CD1c-positive myeloid dendritic cell (primary cell): ENCODE results near the gene NRP2.
A peak's percentile ranks its signal among the peaks of the same experiment; 100 is the strongest.

Experiments
- DNase-seq: peaks from one replicate; pipeline ENCODE4 v3.0.0-alpha.2; 2016; ENCODE audit errors: extremely low spot score

The NRP2 gene

GRCh38 chr2:205660521-205661124, 21.7 kb upstream of the NRP2 start:
- no peak for DNase-seq

GRCh38 chr2:205661281-205661680, 21.0 kb upstream of the NRP2 start:
- DNase-seq = no peak

GRCh38 chr2:205662206-205662965, 19.9 kb upstream of the NRP2 start:
- no peak for DNase-seq

- no peak for DNase-seq
These were observed 16.5 kb upstream of the NRP2 start for GRCh38 chr2:205665791-205666190.

- no peak for DNase-seq
These were observed 12.0 kb upstream of the NRP2 start for GRCh38 chr2:205670292-205670691.

- no peak for DNase-seq
These were observed 9.0 kb upstream of the NRP2 start for GRCh38 chr2:205673312-205673711.

GRCh38 chr2:205675861-205676516, 6.3 kb upstream of the NRP2 start:
- peak; percentile 60 for DNase-seq

- DNase-seq = no peak
These were observed 3.7 kb upstream of the NRP2 start for GRCh38 chr2:205678541-205679142.

GRCh38 chr2:205679410-205680009, 2.8 kb upstream of the NRP2 start:
- no peak for DNase-seq

- peak; percentile 77 for DNase-seq
These were observed 2.2 kb upstream of the NRP2 start for GRCh38 chr2:205680067-205680466.

GRCh38 chr2:205680903-205681302, 1.4 kb upstream of the NRP2 start:
- no peak for DNase-seq

GRCh38 chr2:205681401-205682238, 681 bp upstream of the NRP2 start:
- DNase-seq = no peak

- DNase-seq = no peak
These were observed 735 bp downstream of the NRP2 start for GRCh38 chr2:205682971-205683501.

GRCh38 chr2:205683502-205684367, 1.4 kb downstream of the NRP2 start:
- DNase-seq = no peak

- DNase-seq = no peak
These were observed 2.6 kb downstream of the NRP2 start for GRCh38 chr2:205684871-205685313.

GRCh38 chr2:205685314-205686055, 3.2 kb downstream of the NRP2 start:
- peak; percentile 46 for DNase-seq

GRCh38 chr2:205686056-205686782, 3.9 kb downstream of the NRP2 start:
- peak; percentile 22 for DNase-seq
